ENCODE measurements around the gene POLK.
"Not testable (repeated sequence)": the region's sequence is repeated elsewhere in the genome, so short reads cannot be mapped to it uniquely, and the experiment has no call there.

POLK gene

DNA sequence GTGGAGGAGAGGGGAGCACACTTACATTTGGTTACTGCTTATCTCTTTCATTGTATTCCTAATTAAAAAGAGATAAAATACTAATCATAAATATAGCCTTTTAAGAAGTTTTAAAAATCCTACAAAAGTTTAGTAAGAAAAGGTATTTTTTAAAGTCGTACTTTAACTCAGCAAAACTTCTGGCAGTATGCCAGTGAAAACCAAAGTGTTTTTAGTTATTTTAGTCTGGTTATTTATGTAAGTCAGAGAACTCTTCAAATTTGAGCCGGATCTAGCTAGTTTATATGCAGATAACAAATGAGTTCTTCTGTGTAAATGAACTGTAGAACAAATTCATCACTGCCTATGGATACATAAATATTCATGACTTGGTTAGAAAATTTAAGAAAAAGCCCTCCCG, 63.1 kb downstream of the POLK start:
- TF ChIP-seq, protein P1, sequence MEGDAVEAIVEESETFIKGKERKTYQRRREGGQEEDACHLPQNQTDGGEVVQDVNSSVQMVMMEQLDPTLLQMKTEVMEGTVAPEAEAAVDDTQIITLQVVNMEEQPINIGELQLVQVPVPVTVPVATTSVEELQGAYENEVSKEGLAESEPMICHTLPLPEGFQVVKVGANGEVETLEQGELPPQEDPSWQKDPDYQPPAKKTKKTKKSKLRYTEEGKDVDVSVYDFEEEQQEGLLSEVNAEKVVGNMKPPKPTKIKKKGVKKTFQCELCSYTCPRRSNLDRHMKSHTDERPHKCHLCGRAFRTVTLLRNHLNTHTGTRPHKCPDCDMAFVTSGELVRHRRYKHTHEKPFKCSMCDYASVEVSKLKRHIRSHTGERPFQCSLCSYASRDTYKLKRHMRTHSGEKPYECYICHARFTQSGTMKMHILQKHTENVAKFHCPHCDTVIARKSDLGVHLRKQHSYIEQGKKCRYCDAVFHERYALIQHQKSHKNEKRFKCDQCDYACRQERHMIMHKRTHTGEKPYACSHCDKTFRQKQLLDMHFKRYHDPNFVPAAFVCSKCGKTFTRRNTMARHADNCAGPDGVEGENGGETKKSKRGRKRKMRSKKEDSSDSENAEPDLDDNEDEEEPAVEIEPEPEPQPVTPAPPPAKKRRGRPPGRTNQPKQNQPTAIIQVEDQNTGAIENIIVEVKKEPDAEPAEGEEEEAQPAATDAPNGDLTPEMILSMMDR (IDR thresholded peaks at IDR 0.05; ENCODE audit: insufficient read depth, low read depth, low read length, missing control alignments): no peak
- DNase-seq (ENCODE audit: low read depth): no peak
- no peak overlapping the region for H3K4me3 ChIP-seq (ENCODE audit: low read length)

DNA sequence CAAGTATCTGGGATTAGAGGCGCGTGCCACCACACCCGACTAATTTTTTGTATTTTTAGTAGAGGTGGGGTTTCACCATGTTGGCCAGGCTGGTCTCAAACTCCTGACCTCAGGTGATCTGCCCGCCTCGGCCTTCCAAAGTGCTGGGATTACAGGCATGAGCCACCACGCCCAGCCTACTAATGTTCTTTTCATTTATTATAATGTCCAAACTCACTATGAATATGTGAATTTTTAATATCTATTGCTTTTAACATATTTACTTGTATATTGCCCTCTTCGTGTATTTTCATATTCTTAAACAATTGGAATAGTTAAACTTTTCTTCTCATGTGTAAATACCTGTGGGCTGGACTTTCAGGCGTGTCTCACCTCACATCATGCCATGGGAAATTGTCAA, 66.6 kb downstream of the POLK start:
- not testable (repeated sequence) for H3K4me3 ChIP-seq (ENCODE audit: low read length); DNase-seq (ENCODE audit: low read depth)

DNA sequence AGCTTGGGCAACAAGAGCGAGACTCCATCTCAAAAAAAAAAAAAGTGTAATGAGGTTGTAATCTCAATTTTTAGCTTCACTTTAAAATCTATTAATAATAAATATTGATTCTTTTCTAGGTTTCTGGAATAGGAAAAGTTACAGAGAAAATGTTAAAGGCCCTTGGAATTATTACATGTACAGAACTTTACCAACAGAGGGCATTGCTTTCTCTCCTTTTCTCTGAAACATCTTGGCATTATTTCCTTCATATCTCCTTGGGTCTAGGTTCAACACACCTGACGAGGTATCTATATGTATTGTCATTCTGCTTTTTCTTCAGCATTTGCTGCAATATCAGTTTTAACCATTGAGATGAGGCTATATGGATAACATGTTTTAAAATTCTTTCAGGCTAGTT, 73.0 kb downstream of the POLK start:
- TF ChIP-seq, protein P1 (IDR thresholded peaks at IDR 0.05; ENCODE audit: insufficient read depth, low read depth, low read length, missing control alignments): peak; percentile 39
- peak; percentile 17 for DNase-seq (ENCODE audit: low read depth)
- H3K4me3 ChIP-seq (ENCODE audit: low read length): no peak overlapping the region

DNA sequence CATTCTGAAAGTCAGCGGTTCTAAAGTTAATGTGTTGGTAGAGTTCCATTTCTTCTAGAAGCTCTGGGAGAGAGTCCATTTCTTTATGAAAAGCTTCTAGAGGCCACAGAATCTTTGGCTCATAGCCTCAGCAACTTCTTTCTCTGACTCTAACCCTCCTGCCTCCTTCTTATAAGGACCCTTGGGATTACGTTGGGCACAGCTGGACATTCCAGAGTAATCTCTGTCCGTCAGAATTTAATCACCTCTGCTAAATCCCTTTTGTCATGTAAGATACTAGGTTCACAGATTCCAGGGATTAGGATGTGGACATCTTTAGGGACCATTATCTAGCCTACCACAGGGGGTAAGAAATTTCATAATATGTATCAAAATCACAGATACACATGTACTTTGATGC, 77.0 kb downstream of the POLK start:
- TF ChIP-seq, protein P1 (IDR thresholded peaks at IDR 0.05; ENCODE audit: insufficient read depth, low read depth, low read length, missing control alignments): no peak
- no peak for DNase-seq (ENCODE audit: low read depth)
- H3K4me3 ChIP-seq (ENCODE audit: low read length): no peak overlapping the region

DNA sequence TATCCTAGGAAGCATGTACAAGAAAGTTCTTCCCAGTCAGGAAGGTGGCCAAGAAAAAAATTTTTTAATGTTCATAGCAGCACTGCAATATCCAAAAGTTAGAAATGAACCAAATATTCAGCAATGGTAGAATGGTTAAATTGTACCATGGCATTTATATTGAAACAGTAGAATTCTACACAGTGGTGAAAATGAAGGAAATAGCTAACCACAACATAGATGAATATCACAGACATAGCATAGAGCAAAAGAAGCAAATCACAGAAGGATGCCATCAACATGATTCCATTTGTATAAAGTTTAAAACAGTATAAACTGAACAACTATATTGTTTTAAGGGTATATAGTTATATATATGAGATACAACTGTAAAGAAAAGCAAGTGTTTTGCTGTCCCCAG, 88.8 kb downstream of the POLK start:
- TF ChIP-seq, protein P1 (IDR thresholded peaks at IDR 0.05; ENCODE audit: insufficient read depth, low read depth, low read length, missing control alignments): no peak
- DNase-seq (ENCODE audit: low read depth): no peak
- no peak overlapping the region for H3K4me3 ChIP-seq (ENCODE audit: low read length)

DNA sequence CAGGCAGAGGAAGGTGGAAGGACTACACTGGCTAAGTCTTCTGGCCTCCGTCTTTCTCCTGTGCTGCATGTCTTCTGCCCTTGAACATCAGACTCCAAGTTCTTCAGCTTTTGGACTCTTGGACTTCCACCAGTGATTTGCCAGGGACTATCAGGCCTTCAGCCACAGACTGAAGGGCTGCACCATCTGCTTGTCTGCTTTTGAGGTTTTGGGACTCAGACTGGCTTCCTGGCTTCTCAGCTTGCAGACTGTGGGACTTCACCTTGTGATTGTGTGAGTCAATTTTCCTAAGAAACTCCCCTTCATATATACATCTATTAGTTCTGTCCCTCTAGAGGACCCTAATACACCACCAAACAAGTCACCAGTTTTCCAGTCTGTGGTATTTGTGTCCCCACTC, 89.9 kb downstream of the POLK start:
- peak; percentile 25 for DNase-seq (ENCODE audit: low read depth)
- no peak overlapping the region for H3K4me3 ChIP-seq (ENCODE audit: low read length)
- TF ChIP-seq, protein P1 (IDR thresholded peaks at IDR 0.05; ENCODE audit: insufficient read depth, low read depth, low read length, missing control alignments): no peak

DNA sequence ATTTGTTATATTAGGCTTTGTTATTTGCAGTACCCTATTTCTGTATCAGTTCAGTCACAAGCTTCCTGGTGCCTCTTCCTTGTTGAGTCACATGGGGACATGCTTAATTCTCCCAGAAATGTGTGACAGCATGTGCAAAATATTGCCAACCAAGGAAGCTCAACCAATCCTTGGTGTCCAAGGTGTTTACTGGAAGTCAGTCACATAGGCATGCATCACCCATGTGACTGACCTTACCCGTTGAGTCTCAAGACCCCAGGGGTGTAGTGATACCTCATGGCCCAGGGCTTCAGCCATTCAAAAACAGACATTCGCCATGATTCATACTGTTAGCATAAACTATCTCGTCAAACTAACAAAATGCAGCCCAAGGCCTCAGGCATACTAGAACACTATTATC, 90.3 kb downstream of the POLK start:
- no peak overlapping the region for H3K4me3 ChIP-seq (ENCODE audit: low read length)
- DNase-seq (ENCODE audit: low read depth): peak; percentile 90
- TF ChIP-seq, protein P1 (IDR thresholded peaks at IDR 0.05; ENCODE audit: insufficient read depth, low read depth, low read length, missing control alignments): no peak

DNA sequence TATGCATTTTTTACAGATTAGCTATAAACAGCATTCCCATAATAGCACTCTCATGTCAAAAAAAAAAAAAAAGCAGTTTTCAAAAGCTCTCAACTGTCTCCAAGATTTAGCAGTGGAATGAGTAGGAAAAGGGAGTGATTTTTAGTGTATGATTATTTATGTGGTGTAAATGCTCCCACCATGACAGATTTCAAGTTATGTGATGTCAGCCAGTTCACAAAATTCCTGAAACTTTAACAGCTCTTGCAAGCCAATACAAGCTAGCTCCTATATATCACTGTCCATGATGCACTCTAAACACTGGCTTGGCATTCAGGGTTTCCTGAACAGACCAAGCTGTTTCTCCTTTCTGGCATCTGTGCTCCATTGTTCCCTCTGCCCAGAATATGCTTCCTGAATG, 91.7 kb downstream of the POLK start:
- no peak overlapping the region for H3K4me3 ChIP-seq (ENCODE audit: low read length)
- TF ChIP-seq, protein P1 (IDR thresholded peaks at IDR 0.05; ENCODE audit: insufficient read depth, low read depth, low read length, missing control alignments): no peak
- DNase-seq (ENCODE audit: low read depth): peak; percentile 75
